ENCODE data around the gene PAXX.

Gene PAXX

DNA sequence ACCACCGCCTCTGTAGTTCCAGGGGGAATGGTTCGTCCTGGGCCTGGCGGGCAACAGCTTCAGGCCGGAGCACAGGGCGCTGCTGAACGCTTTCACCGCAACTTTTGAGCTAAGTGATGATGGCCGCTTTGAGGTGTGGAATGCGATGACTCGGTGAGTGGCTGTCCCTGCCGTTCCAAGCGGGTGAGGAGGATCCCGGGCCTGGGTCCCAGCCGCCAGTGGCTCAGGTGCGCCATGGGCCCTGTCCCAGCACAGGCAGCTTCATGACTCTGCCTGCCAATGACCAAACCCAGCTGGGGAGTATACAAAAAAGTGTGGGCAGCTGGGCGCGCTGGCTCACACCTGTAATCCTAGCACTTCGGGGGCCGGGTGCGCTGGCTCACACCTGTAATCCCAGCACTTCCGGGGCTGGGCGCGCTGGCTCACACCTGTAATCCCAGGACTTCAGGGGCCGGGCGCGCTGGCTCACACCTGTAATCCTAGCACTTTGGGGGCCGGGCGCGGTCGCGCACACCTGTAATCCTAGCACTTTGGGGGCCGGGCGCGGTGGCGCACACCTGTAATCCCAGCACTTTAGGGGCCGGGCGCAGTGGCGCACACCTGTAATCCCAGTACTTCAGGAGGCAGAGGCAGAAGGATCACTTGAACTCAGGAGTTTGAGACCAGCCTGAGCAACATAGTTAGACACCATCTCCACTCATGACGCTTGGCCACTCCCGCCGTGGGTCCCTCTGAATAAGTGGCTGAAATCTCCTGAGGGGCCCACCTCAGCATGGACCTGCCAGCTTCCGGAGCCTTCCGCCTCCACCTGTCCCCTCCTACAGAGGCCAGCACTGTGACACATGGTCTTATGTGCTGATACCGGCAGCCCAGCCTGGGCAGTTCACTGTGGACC lies 39.1 kb upstream of the PAXX start:
- DNase-seq (ENCODE audit: low read depth, low spot score), result no peak

DNA sequence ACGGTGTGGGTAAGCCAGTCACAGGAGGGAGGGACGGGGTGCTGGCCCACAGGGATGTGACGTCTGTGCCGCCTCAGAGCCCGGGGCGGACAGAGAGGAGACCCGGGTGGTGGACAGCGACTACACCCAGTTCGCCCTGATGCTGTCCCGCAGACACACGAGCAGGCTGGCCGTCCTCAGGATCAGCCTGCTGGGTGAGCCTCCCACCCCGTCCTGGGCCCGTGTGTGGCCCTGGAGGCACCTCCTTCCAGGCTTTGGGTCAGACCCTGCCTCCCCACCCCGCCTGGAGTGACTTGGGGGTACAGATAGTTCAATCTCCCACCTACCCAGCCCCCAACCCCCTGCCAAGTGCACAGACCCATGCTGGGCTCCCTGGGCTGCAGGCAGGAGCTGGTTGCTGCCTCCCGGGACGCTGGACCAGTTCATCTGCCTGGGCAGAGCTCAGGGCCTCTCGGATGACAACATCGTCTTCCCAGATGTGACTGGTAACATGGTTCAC lies 38.4 kb upstream of the PAXX start:
- DNase-seq (ENCODE audit: low read depth, low spot score), result no peak

GRCh38 chr9:136954270-136955083 lies 37.7 kb upstream of the PAXX start:
- DNase-seq (ENCODE audit: low read depth, low spot score), result no peak

GRCh38 chr9:136955202-136955942 lies 36.9 kb upstream of the PAXX start:
- no peak for DNase-seq (ENCODE audit: low read depth, low spot score)

DNA sequence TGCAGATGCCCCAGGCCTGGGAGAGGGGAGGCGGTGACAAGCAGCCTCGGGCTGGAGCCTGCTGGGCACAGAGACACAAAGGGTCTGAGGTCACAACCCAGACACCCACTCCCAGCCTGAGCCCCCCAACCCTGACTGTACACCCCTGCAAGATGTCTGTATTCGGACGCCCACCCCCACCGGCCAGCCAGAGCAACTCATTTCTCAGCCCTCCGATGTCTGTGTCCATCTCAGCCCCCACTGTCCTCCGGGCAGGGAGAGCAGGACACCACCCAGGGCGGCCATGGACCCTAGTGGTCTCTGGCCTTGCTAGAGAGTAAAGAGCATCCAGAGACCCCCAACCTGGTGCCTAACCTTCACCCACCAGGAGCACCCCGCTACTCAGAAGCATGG lies 36.3 kb upstream of the PAXX start:
- no peak for DNase-seq (ENCODE audit: low read depth, low spot score)

- no peak for DNase-seq (ENCODE audit: low read depth, low spot score)
Observed at GRCh38 chr9:136956604-136957003, 35.6 kb upstream of the PAXX start.

DNA sequence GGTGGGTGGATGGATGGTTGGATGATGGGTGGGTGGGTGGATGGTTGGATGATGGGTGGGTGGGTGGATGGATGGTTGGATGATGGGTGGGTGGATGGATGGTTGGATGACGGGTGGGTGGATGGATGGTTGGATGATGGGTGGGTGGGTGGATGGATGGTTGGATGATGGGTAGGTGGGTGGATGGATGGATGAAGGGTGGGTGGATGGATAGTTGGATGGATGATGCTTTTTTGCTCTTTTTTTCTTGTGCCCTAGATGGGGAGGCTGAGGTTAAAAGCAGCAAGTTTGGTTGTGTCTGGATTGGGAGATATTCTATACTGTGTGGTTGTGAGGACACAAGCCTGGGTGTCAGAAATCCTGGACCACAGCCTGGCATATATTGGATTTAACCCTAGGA lies 34.8 kb upstream of the PAXX start:
- DNase-seq (ENCODE audit: low read depth, low spot score), result no peak

DNA sequence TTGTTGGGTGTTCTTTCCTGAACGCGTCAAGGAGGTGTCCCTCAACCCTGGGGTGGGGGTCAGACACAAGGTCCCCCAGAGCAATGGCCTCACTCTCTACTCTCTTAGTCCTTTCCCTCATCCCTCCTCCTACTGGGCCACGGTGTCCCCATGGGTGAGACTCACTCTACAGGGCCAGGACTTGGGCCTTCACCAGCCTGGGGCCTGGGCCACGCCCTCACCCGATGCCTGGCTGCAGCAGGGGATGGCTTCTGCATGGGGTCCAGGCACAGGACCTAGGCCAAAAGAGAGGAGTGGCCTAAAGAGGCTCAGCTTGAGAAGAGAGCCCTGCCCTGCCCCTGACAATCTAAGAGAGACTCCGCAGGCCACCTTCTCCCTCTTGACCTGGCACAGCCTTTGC lies 34.3 kb upstream of the PAXX start:
- DNase-seq (ENCODE audit: low read depth, low spot score), result no peak

DNA sequence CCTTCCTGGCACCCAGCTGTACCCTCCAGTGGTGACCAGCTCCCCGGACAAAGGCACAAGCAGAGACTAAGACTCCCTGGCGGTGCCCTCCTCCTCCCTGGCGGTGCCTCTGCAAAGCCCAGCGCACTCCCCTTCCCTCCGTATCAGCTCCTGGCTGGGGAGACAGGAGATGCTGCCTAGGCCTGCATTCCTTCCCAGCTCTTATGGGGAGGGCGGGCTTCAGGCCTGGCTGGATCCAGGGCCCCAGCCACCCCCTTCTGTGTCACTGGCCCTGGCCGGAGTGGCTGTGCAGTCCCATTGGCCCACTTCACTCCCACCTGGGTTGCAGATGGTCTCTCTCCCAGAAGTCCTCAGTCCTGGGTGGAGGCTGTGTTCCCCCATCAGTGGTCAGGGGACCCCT lies 33.7 kb upstream of the PAXX start:
- no peak for DNase-seq (ENCODE audit: low read depth, low spot score)

GRCh38 chr9:136958898-136959850 lies 33.0 kb upstream of the PAXX start:
- DNase-seq (ENCODE audit: low read depth, low spot score), result no peak

DNA sequence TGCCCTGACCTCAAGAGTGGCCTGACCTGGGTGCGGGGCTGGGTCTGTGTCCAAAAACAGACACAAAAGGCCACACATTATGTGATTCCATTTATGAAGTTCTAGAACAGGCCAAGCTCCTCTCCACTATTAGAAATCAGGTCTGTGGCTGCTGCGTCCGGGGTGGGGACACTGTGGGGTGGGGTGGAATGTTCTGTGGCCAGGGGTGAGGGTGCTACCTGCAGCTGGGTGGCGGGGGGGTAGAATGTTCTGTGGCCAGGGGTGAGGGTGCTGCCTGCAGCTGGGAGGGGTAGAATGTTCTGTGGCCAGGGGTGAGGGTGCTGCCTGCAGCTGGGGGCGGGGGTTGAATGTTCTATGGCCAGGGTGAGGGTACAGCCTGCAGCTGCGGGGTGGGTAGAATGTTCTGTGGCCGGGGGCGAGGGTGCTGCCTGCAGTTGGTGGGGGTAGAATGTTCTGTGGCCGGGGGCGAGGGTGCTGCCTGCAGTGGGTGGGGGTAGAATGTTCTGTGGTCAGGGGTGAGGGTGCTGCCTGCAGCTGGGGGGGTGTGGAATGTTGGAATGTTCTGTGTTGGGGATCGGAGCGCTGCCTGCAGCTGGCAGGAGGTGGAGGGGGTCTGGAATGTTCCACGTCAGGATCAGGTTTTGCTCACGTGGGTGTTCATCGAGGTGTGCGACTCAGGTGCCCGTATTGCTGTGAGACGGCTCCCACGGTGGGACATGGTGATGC lies 31.8 kb upstream of the PAXX start:
- no peak for DNase-seq (ENCODE audit: low read depth, low spot score)

DNA sequence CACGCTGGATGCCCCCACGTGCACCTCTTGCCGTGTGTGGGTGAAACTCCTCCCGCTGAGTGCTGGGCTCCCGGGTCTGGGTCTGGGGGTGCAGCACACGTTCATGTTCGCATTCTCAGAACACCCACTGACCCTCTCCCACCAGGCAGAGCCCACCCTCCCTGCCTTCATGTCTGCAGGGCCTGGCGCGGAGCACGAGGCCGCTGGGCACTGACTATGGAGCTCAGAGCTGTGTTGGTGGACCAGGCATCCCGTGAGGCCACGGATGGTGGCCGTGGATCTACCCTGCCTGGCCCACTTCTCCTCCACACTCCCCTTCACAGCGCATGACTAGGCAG lies 31.3 kb upstream of the PAXX start:
- DNase-seq (ENCODE audit: low read depth, low spot score), result no peak

DNA sequence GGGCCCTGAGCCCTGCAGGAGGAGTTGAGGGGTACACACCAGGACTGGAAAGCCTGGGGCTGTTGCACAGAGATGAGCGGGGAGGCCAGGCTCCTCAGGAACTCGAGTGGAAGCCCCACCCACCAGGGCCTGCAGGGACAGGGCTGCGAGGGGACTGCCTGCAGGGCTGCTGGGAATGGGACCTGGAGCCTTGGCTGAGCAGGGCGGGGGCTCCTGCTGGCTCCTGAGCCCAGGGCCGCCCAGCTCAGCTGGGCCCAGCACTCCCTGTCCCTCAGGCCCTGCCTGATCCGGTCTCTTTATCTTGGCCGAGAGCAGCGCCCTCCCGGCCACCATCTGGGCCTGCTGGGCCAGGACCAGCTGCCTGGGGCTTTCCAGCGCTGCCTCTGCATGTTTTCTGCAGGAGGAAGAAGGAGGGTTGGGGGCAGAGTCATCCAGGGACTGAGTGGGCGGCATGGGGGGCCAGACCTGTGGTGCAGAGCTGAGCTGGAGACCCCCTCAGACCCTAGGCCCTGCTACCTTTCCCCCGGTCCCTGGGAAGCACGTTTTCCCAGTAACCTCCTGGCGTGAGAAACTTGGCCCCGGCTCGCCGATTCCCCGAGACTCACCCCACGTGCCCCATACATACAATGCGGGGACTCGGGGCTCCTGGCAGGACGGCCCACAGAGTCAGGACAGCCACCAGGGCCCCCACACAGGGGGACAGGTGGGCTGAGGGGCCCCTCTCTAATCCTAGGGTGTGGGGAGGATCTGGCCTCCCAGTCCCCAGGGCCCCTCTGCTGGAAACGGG lies 30.8 kb upstream of the PAXX start:
- no peak for DNase-seq (ENCODE audit: low read depth, low spot score)

- DNase-seq (ENCODE audit: low read depth, low spot score), result no peak
Observed at GRCh38 chr9:136962163-136962562, 30.1 kb upstream of the PAXX start.

GRCh38 chr9:136962701-136963248 lies 29.4 kb upstream of the PAXX start:
- DNase-seq (ENCODE audit: low read depth, low spot score), result no peak

GRCh38 chr9:136963341-136963740 lies 28.9 kb upstream of the PAXX start:
- no peak for DNase-seq (ENCODE audit: low read depth, low spot score)

- DNase-seq (ENCODE audit: low read depth, low spot score), result no peak
Observed at GRCh38 chr9:136963751-136964150, 28.5 kb upstream of the PAXX start.

DNA sequence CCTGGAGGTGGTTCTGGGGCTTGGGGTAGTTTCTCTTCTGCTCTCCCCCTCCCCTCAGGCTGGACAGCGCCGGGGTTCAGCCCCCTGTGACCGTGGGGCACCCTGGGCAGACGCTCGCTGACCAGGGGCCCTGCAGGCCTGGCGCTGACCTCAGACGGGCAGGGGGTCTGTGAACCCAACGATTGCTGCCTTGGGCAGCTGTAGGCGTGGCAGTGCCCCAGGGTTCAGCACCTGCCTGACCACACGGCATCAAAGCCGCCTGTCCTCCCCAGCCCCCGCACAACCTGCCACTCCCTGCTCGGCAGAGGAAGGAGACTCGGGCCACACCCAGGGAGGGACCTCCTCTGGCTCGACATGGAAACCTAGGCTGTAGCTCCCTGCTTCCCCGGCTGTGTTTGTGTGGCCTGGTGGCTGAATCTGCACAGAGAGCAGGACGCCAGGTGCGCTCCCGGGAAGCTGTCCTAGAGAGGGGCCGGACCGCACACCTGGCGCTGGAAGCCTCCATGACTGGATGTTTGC lies 28.0 kb upstream of the PAXX start:
- no peak for DNase-seq (ENCODE audit: low read depth, low spot score)

GRCh38 chr9:136964833-136965422 lies 27.3 kb upstream of the PAXX start:
- no peak for DNase-seq (ENCODE audit: low read depth, low spot score)

Data from iPS DF 19.7 (cell line).